Activated naive CD4-positive, alpha-beta T cell treated with anti-CD3 and anti-CD28 coated beads, Interleukin-2, amount 50 U/mL, for 72 hours (primary cell): ENCODE results near the gene COL27A1. TPM values are rescaled to one million over a fixed set of nuclear protein-coding genes. Genes with fewer than 3 reads are reported as not detected.
"Not testable (repeated sequence)": the region's sequence is repeated elsewhere in the genome, so short reads cannot be mapped to it uniquely, and the experiment has no call there.

Experiments
- ATAC-seq, 2 donors: fragments of 150-1000 bp; cut with Tn5 transposase; 2 replicates each; pipeline ENCODE4 v1.10.0; 2021; ENCODE audit warnings: mild to moderate bottlenecking in 2 of 2, moderate library complexity in 2 of 2
- DNase-seq, 2 donors: peaks; one replicate each; pipeline ENCODE4 v3.0.0; 2021 to 2022; ENCODE audit warnings: low spot score in 2 of 2
- H3K27ac Mint-ChIP-seq, 2 donors: one replicate each; pipeline ENCODE4 v1.8.0; 2022; ENCODE audit warnings: mild to moderate bottlenecking in 2 of 2, mixed read lengths in 2 of 2
- H3K36me3 Mint-ChIP-seq, 2 donors: one replicate each; pipeline ENCODE4 v1.8.0; 2022; ENCODE audit warnings: mixed read lengths in 2 of 2
- H3K9me3 Mint-ChIP-seq, 2 donors: one replicate each; pipeline ENCODE4 v1.8.0; 2022; ENCODE audit warnings: mixed read lengths in 2 of 2
- total RNA-seq, 2 donors: library from RNA; stranded (reverse); gene quantifications; one replicate each; pipeline ENCODE4 v1.2.3, GENCODE V29; 2022

Gene COL27A1
- total RNA-seq, 2 donors from 2014 or later: 2.3 to 26.7 TPM

GRCh38 chr9:114120192-114121014 is 34.9 kb upstream of the COL27A1 start:
- H3K27ac Mint-ChIP-seq: no peak overlapping the region
- peak in 1 of 2 donors; percentile 31 for DNase-seq
- H3K36me3 Mint-ChIP-seq: no peaks in the 10 kb centered on the region
- H3K9me3 Mint-ChIP-seq: no peaks in the 10 kb centered on the region
- no peak for ATAC-seq

GRCh38 chr9:114121227-114122135 is 33.9 kb upstream of the COL27A1 start:
- Mint-ChIP-seq H3K27ac (no peak overlapping the region), H3K36me3 (no peaks in the 10 kb centered on the region), H3K9me3 (no peaks in the 10 kb centered on the region)
- ATAC-seq: no peak
- peak in 1 of 2 donors; percentile 11 for DNase-seq

GRCh38 chr9:114122136-114123027 is 33.0 kb upstream of the COL27A1 start:
- Mint-ChIP-seq H3K9me3 (peaks cover 3 to 4% of the 10 kb centered on the region in 2 donors), H3K27ac (no peak overlapping the region), H3K36me3 (peaks cover 0 to 2% of the 10 kb centered on the region in 2 donors)
- DNase-seq (peak in 1 of 2 donors; percentile 23), ATAC-seq (no peak)

DNA sequence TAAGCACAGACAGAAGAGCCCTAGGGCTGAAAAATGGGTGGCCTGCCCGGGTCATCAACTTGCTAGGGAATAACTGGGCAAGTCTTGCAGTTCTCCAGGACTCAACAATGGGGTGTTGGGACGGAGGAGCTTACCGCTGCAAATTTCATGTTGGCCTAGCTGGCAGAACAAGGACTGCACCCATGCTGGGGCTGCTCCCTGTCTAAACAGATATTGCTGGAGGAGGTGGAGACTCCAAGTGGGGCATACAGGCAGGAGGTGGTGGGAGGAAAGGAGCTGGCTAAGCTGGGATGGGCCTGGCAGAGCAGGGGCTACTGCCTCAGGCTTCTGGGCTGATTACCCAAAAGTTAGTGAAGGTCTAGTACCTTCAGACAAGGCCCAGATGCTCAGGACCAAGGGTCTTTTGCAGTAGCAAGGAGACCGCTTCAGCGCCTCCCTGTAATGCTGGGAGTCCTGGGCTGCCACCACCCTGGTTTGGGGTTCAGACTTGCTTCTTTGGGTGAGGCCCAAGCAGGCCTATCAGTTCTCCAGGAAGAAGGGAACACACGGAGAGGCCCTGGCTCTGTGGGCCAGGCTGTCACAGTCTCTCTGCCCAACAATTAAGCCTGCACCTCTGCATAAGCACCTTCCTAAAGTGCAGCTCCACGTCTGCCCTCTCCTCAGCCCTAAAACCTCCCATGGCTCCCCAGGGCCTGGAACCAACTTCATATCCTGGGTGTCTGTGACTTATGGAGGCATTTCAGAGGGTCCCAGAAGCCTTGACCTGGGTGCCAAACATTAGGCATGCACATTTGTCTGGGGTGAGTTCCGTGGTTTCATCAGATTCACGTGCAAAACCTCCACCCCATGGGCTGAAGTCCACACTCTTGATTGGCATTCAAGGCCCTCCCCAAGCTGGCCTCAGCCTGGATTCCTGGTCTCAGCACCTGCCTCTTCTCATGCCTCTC is 32.0 kb upstream of the COL27A1 start:
- Mint-ChIP-seq H3K36me3 (peaks cover 0 to 5% of the 10 kb centered on the region in 2 donors), H3K9me3 (peaks cover 5% of the 10 kb centered on the region in 2 donors), H3K27ac (no peak overlapping the region)
- ATAC-seq (no peak), DNase-seq (peak in 1 of 2 donors; percentile 35)

DNA sequence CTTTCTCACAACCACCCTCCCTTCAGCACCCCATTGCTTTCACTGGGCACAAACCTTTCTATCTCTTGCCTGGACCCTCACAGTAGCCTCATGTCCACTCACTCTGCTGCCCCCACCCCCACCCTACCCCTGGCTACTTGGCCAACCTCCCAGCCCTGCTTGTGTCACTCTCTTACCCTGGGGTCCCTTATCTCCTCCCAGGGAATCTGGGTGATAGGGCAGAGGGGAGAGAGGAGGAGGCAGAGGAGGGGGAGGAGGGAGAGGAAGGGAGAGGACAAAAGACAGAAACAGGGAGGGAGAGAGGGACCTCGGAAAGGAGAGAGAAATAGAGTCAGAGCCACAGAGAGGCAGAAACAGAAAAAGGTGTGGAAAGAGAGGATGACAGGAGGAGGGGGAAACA is 31.2 kb upstream of the COL27A1 start:
- no peak overlapping the region for H3K27ac Mint-ChIP-seq
- peaks cover 5% of the 10 kb centered on the region in 2 donors for H3K9me3 Mint-ChIP-seq
- DNase-seq (peak in 1 of 2 donors; percentile 20), ATAC-seq (no peak)
- peaks cover 0 to 5% of the 10 kb centered on the region in 2 donors for H3K36me3 Mint-ChIP-seq

- peaks cover 5% of the 10 kb centered on the region in 2 donors for H3K9me3 Mint-ChIP-seq
- DNase-seq (peak in 1 of 2 donors; percentile 3), ATAC-seq (no peak)
- H3K27ac Mint-ChIP-seq: no peak overlapping the region
- peaks cover 0 to 5% of the 10 kb centered on the region in 2 donors for H3K36me3 Mint-ChIP-seq
Measured at GRCh38 chr9:114124666-114125475, 30.5 kb upstream of the COL27A1 start.

- H3K27ac Mint-ChIP-seq: no peak overlapping the region
- peak in 1 of 2 donors; percentile 35 for DNase-seq
Measured at GRCh38 chr9:114125476-114126013, 29.8 kb upstream of the COL27A1 start.

DNA sequence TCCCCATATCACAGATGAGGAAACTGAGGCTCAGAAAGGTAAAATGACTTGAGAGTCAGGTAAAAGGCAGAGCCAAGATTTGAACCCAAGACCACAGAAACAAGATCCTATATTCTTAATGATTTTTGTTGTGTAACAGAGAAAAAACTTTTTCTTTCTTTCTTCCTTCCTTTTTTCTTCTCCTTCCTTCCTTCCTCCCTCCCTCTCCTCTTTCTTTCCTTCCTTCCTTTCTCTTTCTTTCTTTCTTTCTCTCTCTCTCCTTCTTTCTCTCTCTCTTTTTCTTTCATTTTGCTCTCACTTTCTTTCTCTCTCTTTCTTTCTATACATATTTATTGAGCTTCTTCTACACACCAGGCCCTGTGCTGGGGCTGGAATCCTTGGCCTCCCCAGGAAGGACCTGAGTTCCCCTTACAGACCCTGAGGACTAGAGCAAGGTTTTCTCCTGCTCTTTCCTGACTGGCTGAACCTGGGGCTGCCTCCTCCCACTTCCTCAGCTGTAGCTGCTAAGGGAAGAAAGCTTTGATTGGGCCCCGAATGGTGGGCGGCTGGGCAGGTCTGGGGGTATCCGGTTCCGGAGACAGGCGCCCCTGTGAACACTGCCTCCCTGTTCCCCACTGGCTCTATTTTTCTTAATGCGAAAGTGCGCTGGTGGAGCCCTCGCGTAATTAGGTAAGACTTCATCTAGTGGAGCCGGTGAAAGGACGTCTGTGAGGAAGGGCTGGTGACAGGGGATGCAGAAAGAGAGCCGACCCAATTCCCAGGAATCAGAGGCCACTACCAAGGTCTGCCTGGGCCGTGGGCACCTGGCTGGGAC is 28.9 kb upstream of the COL27A1 start:
- no peak for ATAC-seq
- H3K9me3 Mint-ChIP-seq: peaks cover 5% of the 10 kb centered on the region in 2 donors
- no peak overlapping the region for H3K27ac Mint-ChIP-seq
- DNase-seq: no peak
- H3K36me3 Mint-ChIP-seq: peaks cover 0 to 5% of the 10 kb centered on the region in 2 donors

More at GRCh38 chr9:114125476-114126013, 29.8 kb upstream of the COL27A1 start:
- Mint-ChIP-seq H3K36me3 (peaks cover 0 to 5% of the 10 kb centered on the region in 2 donors), H3K9me3 (peaks cover 5% of the 10 kb centered on the region in 2 donors)
- ATAC-seq: no peak

GRCh38 chr9:114128759-114129158 is 26.6 kb upstream of the COL27A1 start:
- not testable (repeated sequence) for DNase-seq, H3K36me3 Mint-ChIP-seq, H3K27ac Mint-ChIP-seq, H3K9me3 Mint-ChIP-seq, ATAC-seq

DNA sequence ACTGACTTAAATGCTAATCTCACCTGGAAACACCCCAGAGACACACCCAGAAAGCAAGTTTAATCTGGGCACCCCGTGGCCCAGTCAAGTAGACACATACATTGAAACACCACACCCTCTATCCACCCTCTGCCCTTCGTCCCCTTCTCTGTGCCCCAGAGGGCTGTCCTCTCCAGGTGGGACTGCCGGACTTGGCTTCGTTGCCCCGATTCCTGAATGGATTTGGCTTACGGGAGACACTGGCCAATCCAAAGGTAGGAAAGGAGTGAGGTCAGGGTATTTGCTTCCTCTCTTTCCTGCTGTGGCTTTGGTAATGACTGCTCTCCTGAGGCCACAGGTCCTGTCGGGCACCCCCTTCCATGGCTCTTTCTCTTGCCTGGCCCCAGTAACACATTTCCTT is 25.2 kb upstream of the COL27A1 start:
- Mint-ChIP-seq H3K27ac (no peak overlapping the region), H3K9me3 (peaks cover 5% of the 10 kb centered on the region in 2 donors), H3K36me3 (peaks cover 0 to 5% of the 10 kb centered on the region in 2 donors)
- DNase-seq (no peak), ATAC-seq (no peak)

DNA sequence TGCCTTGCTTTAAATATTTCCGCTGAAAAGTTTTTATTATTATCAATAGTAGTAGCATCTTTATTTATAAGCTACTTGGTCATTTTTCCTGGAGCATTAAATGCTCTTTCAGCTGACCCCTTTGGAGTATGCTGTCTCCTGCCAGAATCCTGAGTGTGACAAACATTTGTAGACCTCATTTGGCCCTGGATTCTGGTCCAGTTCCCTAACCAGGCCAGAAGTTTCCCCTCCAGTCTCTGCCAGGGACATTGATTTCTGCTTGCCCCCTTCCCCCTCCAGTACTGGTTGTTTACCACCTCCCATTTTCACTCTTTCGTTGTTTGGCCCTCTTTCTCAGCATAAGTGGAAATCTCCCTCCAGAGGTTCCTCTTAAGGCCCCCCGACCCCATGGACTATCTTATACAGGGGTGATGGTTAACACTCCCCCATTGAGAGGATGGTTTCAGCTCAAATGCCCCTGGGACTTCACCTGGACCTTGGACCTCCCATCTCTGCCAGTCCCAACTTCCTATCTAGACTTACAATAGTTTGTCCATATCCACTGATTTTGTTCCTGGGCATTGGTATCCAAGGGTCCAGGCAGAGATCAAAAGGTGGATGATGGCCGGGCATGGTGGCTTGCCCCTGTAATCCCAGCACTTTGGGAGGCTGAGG is 24.6 kb upstream of the COL27A1 start:
- no peak for ATAC-seq
- Mint-ChIP-seq H3K36me3 (peaks cover 0 to 5% of the 10 kb centered on the region in 2 donors), H3K9me3 (peaks cover 5% of the 10 kb centered on the region in 2 donors), H3K27ac (no peak overlapping the region)
- DNase-seq: no peak

GRCh38 chr9:114131808-114132549 is 23.4 kb upstream of the COL27A1 start:
- H3K27ac Mint-ChIP-seq: no peak overlapping the region
- H3K36me3 Mint-ChIP-seq: peaks cover 0 to 5% of the 10 kb centered on the region in 2 donors
- DNase-seq: no peak
- ATAC-seq: no peak
- peaks cover 5% of the 10 kb centered on the region in 2 donors for H3K9me3 Mint-ChIP-seq

DNA sequence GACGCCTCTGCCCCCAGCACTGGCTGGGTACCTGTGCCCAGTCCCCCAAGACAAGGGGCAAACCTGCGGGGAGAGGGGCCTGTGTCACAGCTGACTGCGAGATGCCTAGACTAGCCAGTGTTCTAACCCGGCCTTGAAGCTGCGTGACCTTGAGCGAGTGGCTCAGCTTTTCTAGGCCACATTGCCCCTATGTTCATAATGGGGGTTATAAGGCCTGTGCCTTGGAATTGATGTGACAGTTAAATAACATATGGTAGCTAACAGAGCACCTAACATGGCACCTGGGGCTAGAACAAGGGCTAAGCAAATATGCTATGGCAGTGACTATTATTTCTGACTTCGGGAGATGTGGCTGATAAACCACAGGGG is 22.8 kb upstream of the COL27A1 start:
- Mint-ChIP-seq H3K27ac (no peak overlapping the region), H3K9me3 (no peaks in the 10 kb centered on the region), H3K36me3 (peaks cover 0 to 2% of the 10 kb centered on the region in 2 donors)
- ATAC-seq (no peak), DNase-seq (no peak)
